Amniotic epithelial cell (primary cell): ENCODE data around the gene ST7.

Experiments
- DNase-seq: peaks from one replicate; pipeline ENCODE4 v3.0.0-alpha.2; 2010; ENCODE audit warnings: low read depth

ST7 gene

GRCh38 chr7:116978006-116978405 lies 24.7 kb downstream of the ST7 start:
- DNase-seq = no peak

DNA sequence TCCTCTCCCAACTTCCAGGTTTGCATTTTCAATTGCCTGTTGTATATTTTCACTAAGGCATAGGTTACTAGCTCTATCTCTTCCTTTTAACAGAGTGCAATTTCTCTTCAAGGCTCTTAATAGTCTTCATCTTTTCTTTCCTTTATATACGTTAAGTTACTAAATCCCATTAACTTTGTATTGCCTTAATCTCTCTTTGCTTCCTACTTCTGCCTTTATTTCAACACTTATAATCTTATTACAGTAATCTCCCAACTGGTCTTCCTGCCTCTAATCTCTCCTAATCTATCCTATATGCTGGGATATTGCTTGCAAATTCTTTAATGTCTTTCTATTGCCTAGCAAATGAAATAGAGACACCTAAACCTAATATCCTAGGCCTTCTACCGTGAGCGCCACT lies 26.1 kb downstream of the ST7 start:
- DNase-seq = no peak

DNA sequence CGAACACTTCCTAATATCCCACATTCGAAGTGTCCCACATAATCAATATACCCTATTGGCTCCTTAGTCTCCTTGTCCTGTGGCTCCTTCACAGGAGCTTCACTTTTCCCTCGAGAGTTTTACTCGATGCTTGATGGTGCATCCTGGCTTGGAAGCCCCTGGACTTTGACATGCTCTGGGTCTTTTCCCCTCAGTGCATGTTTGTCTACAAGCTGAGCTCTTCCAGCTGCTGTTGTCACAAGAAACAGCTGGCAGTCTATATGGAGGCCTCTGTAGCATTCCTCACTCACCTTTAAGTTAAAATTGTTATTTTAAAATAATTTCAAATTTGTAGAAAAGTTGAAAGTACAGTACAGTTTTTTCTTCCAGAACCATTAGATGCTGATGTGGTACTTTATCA lies 27.1 kb downstream of the ST7 start:
- no peak for DNase-seq

DNA sequence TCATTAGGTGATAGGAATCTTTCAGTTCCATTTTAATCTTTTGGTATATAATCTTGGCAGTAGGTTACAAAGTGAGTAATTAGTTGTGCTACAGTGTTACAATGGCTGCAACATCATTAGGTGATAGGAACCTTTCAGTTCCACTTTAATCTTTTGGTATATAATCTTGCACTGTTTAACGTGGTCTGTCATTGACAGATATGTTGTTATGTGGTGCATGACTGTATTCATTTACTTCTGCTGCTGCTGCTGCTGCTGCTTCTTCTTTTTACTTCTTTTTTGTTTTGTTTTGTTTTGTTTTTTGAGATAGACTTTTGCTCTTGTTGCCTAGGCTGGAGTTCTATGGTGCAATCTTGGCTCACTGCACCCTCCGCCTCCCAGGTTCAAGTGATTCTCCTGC lies 28.6 kb downstream of the ST7 start:
- DNase-seq = no peak

GRCh38 chr7:116984511-116984910 lies 31.2 kb downstream of the ST7 start:
- no peak for DNase-seq

GRCh38 chr7:116984917-116985316 lies 31.6 kb downstream of the ST7 start:
- DNase-seq = no peak

- DNase-seq = no peak
Measured at GRCh38 chr7:116985575-116985974, 32.3 kb downstream of the ST7 start.

- no peak for DNase-seq
Measured at GRCh38 chr7:116986611-116987565, 33.6 kb downstream of the ST7 start.

DNA sequence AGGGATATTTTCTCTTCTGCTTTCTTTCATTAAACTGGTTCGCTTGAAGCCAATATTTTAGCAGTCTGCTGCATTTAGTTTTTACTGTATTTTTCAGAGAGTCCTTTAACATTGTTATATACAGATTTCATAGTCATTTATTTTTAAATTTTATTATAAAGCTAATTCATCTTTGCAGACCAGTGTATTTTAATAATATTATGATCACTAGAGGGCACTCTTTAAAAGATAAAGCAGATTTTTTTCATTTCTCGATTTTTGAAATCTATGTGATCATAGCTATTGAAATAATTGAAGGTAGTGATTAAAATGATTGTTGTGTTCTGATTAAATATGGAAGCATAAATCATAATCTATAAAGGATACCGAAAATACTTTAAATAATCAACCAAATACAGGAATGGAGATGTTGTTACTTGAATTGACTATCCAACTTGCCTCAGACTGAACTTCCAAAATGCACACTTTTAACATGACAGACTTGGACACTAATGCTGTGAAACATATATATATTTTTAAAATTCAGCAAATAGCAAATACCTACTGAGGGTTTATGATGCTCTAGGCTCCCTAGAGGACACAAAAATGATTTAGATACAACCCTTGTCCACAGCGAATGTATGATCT lies 35.2 kb downstream of the ST7 start:
- DNase-seq = no peak

GRCh38 chr7:116990056-116990455 lies 36.8 kb downstream of the ST7 start:
- DNase-seq = no peak

- no peak for DNase-seq
Measured at GRCh38 chr7:116991233-116991632, 37.9 kb downstream of the ST7 start.

DNA sequence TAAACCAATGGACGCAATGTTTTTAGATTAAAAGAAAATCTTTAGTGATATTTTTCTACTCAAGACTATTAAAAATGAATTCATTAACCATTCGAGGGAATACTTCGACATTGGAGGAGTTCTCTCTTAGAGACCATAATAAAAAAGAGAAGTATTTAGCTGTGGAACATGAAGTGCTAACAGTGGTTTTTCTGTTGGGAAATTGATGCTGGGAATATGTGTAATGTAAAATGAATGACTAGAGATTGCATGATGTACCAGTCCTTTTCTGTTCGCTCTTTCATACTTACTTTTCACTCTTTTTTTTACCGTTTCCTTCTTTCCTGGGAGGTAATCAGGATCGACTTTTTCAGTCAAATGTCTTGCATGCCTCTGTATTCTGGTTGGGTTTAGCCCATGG lies 41.3 kb downstream of the ST7 start:
- DNase-seq = peak; percentile 52

DNA sequence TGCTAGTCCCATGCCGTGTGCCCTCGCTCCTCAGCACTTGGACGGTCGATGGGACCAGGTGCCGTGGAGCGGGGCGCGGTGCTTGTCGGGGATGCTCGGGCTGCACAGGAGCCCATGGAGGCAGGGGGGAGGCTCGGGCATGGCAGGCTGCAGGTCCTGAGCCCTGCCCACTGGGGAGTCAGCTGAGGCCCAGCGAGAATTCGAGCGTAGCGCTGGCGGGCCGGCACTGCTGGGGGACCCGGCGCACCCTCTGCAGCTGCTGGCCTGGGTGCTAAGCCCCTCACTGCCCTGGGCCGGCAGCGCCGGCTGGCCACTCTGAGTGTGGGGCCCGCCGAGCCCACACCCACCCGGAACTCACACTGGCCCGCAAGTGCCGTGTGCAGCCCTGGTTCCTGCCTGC lies 44.7 kb downstream of the ST7 start:
- DNase-seq = no peak

DNA sequence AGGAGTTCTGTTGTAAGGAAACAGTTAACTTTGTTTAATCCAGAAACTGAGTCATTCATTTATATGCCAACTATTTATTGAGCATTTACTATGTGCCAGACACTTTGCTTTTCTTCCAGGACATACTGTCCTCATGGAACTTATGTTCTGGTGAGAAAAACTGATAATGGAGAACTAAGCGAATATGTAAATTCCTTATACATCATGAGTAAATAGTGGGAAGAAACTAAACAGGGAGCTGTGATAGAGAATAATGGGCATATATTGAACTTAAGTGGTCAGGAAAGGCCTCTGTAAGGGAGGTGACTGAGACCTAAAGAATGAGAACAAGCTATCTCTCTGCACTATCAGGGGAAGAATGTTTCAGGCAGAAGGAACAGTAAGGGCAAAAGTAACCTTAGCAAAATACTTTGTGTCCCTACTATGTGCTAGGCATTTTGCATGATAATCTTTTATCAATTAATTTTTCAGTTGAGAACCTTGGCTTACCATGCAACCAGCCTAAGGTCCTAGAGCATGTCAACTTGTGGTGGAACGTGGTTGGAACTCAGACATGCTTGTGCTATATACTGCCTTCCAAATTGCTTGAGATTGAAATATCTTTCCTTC lies 45.4 kb downstream of the ST7 start:
- DNase-seq = peak; percentile 71

DNA sequence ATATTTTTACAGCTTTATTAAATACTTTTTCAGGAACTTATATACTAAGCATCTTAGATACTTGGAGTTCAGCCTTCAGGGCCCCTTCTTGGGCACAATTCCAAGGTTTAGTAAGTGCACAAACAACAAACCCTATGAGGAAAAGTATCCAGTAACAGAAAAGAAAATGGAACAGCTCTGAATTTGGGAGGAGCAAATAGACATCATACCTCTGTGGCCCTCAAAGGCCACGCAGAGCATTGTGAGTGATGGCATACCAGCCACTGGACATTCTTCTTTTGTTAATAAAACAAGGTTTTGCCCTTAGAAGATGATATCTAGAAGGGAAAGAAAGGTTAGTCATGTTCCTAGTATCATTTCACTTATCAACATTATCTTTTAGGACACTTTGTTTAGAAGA lies 46.0 kb downstream of the ST7 start:
- peak; percentile 67 for DNase-seq

- DNase-seq = no peak
Measured at GRCh38 chr7:117001283-117001682, 48.0 kb downstream of the ST7 start.

- peak; percentile 63 for DNase-seq
Measured at GRCh38 chr7:117004899-117005298, 51.6 kb downstream of the ST7 start.

GRCh38 chr7:117005449-117005848 lies 52.1 kb downstream of the ST7 start:
- no peak for DNase-seq

- no peak for DNase-seq
Measured at GRCh38 chr7:117006907-117007684, 53.8 kb downstream of the ST7 start.

- no peak for DNase-seq
Measured at GRCh38 chr7:117008118-117008885, 55.0 kb downstream of the ST7 start.

- DNase-seq = peak; percentile 71
Measured at GRCh38 chr7:117008886-117009531, 55.7 kb downstream of the ST7 start.
